GM23248 (cell line): ENCODE data around the gene CHST1. TPM values are rescaled to one million over a fixed set of nuclear protein-coding genes. Genes with fewer than 3 reads are reported as not detected.

Experiments
- DNase-seq: peaks from one replicate; pipeline ENCODE4 v3.0.0-alpha.2; 2015
- H2AFZ ChIP-seq: fragments of 200-600 bp; sonication (generic); 2 replicates; pipeline ENCODE4 v1.6.1; 2016; ENCODE audit warnings: antibody characterized with exemption
- H3F3A ChIP-seq: fragments of 200-600 bp; sonication (generic); 2 replicates; pipeline ENCODE4 v1.6.1; 2016; ENCODE audit warnings: mild to moderate bottlenecking, antibody characterized with exemption, mixed run types; ENCODE audit not compliant: insufficient read depth
- H3K27ac ChIP-seq: fragments of 200-600 bp; sonication (generic); 2 replicates; pipeline ENCODE4 v1.5.1; 2016; ENCODE audit warnings: mild to moderate bottlenecking
- H3K27me3 ChIP-seq: fragments of 200-600 bp; sonication (generic); replicated peaks from 2 replicates; pipeline ENCODE4 v1.6.1; 2016; ENCODE audit warnings: mild to moderate bottlenecking; ENCODE audit not compliant: insufficient read depth
- H3K36me3 ChIP-seq: fragments of 200-600 bp; sonication (generic); 2 replicates; pipeline ENCODE4 v1.6.1; 2016; ENCODE audit warnings: low read depth, mild to moderate bottlenecking
- H3K4me1 ChIP-seq: fragments of 200-600 bp; sonication (generic); 2 replicates; pipeline ENCODE4 v1.6.1; 2016; ENCODE audit warnings: mild to moderate bottlenecking; ENCODE audit not compliant: insufficient read depth
- H3K4me2 ChIP-seq: fragments of 200-600 bp; sonication (generic); one replicate; pipeline ENCODE4 v1.6.1; 2016; ENCODE audit warnings: mild to moderate bottlenecking; ENCODE audit not compliant: unreplicated experiment
- H3K4me3 ChIP-seq: fragments of 200-600 bp; sonication (generic); 2 replicates; pipeline ENCODE4 v1.5.1; 2016; ENCODE audit warnings: mild to moderate bottlenecking
- H3K79me2 ChIP-seq: fragments of 200-600 bp; sonication (generic); 2 replicates; pipeline ENCODE4 v1.6.1; 2016; ENCODE audit warnings: mild to moderate bottlenecking; ENCODE audit not compliant: insufficient read depth
- H3K9ac ChIP-seq: fragments of 200-600 bp; sonication (generic); 2 replicates; pipeline ENCODE4 v1.6.1; 2016; ENCODE audit warnings: mild to moderate bottlenecking
- H3K9me2 ChIP-seq: fragments of 200-600 bp; sonication (generic); 2 replicates; pipeline ENCODE4 v1.6.1; 2016; ENCODE audit warnings: mixed run types, mild to moderate bottlenecking, moderate library complexity; ENCODE audit not compliant: insufficient read depth
- H3K9me3 ChIP-seq: fragments of 200-600 bp; sonication (generic); one replicate; pipeline ENCODE4 v1.6.1; 2017; ENCODE audit warnings: low read depth
- H4K20me1 ChIP-seq: fragments of 200-600 bp; sonication (generic); 2 replicates; pipeline ENCODE4 v1.6.0; 2016; ENCODE audit not compliant: insufficient read depth
- EZH2 ChIP-seq: fragments of 200-600 bp; sonication (generic); IDR thresholded peaks from 2 replicates; pipeline ENCODE4 v1.6.1; 2018; ENCODE audit warnings: antibody characterized with exemption, mild to moderate bottlenecking; ENCODE audit not compliant: insufficient read depth, poor library complexity, severe bottlenecking
- EZH2phosphoT487 ChIP-seq: fragments of 200-600 bp; sonication (generic); IDR thresholded peaks from 2 replicates; pipeline ENCODE4 v1.6.1; 2018; ENCODE audit warnings: antibody characterized with exemption, moderate library complexity, mild to moderate bottlenecking, low read depth; ENCODE audit not compliant: insufficient read depth
- WGBS, 2 experiments: methylation state at CpG; one replicate each; pipeline ENCODE4 v1.1.6; 2015 to 2017; ENCODE audit warnings: low lambda C conversion rate in 2 of 2, low coverage in 1 of 2; ENCODE audit errors: missing lambda C conversion rate in 2 of 2; 5-methylcytosine and 5-hydroxymethylcytosine counted together
- in situ Hi-C: fragments of 300-500 bp; cut with MboI; formaldehyde crosslinking; loops from 2 replicates; pipeline ENCODE4 v1.15.0; 2020
- polyA plus RNA-seq: library from polyadenylated mRNA; unstranded; fragments of >200 nt; fragmentation: Nextera tagmentation; extraction: Ambion mirVana; gene quantifications from 2 replicates; pipeline ENCODE4 v1.2.1, GENCODE V29; 2016
- total RNA-seq: library from RNA; depleted of rRNA; stranded (reverse); fragments of >200 nt; shearing (Covaris generic); gene quantifications from 2 replicates; pipeline ENCODE4 v1.2.3, GENCODE V29; 2014

Gene CHST1
- total and polyA plus RNA-seq, 2 experiments from 2014 or later: 0.06 TPM; not detected in 1

- Histone ChIP-seq H3K4me1 (no peaks in the 10 kb centered on the region), H3K9ac (no peak overlapping the region), H3K36me3 (no peaks in the 10 kb centered on the region), H3K79me2 (no peaks in the 10 kb centered on the region), H3K4me3 (no peak overlapping the region), H3K9me3 (no peaks in the 10 kb centered on the region), H3K9me2 (no peaks in the 10 kb centered on the region), H3K27ac (no peak overlapping the region), H4K20me1 (no peaks in the 10 kb centered on the region), H3K4me2 (no peak overlapping the region), H3K27me3 (0 out of 2 replicates have a peak, but pooled peaks cover 4% of the 10 kb centered on the region), H2AFZ (no peak overlapping the region), H3F3A (no peaks in the 10 kb centered on the region)
- 22 to 24% methylated on average over 9 of the region's 9 CpGs for WGBS, 2 experiments
- in situ Hi-C loops: no loop called here
- DNase-seq: no peak
- no peak for TF ChIP-seq EZH2phosphoT487
- no peak for TF ChIP-seq EZH2
Measured at GRCh38 chr11:45617871-45618601, 47.4 kb downstream of the CHST1 start.

GRCh38 chr11:45616802-45617549, 48.4 kb downstream of the CHST1 start:
- Histone ChIP-seq H3K4me2 (no peak overlapping the region), H3K27me3 (0 out of 2 replicates have a peak, but pooled peaks cover 4% of the 10 kb centered on the region), H3K9me3 (no peaks in the 10 kb centered on the region), H3K9ac (no peak overlapping the region), H2AFZ (no peak overlapping the region), H3K4me3 (no peak overlapping the region), H3F3A (no peaks in the 10 kb centered on the region), H3K9me2 (no peaks in the 10 kb centered on the region), H3K79me2 (no peaks in the 10 kb centered on the region), H3K27ac (no peak overlapping the region), H3K4me1 (no peaks in the 10 kb centered on the region), H4K20me1 (no peaks in the 10 kb centered on the region), H3K36me3 (no peaks in the 10 kb centered on the region)
- no peak for TF ChIP-seq EZH2
- TF ChIP-seq EZH2phosphoT487: no peak
- 44 to 47% methylated on average over 7 to 8 of the region's 8 CpGs for WGBS, 2 experiments
- in situ Hi-C loops: no loop called here
- no peak for DNase-seq

GRCh38 chr11:45615182-45615792, 50.1 kb downstream of the CHST1 start:
- no peak overlapping the region for H3K4me2 ChIP-seq
- TF ChIP-seq EZH2phosphoT487 (no peak), EZH2 (no peak)

GRCh38 chr11:45614196-45614828, 51.1 kb downstream of the CHST1 start:
- in situ Hi-C loops: no loop called here
- Histone ChIP-seq H3K9me3 (no peaks in the 10 kb centered on the region), H3K9me2 (no peaks in the 10 kb centered on the region), H3K4me1 (no peaks in the 10 kb centered on the region), H3K79me2 (no peaks in the 10 kb centered on the region), H3K27ac (no peak overlapping the region), H3K9ac (no peak overlapping the region), H3K27me3 (0 out of 2 replicates have a peak, but pooled peaks cover 12% of the 10 kb centered on the region), H3K36me3 (no peaks in the 10 kb centered on the region), H3K4me3 (no peak overlapping the region), H3F3A (no peaks in the 10 kb centered on the region), H4K20me1 (no peaks in the 10 kb centered on the region), H2AFZ (no peak overlapping the region), H3K4me2 (no peak overlapping the region)
- WGBS, 2 experiments: 11 to 14% methylated on average over 6 of the region's 6 CpGs
- DNase-seq: no peak
- TF ChIP-seq EZH2phosphoT487: no peak
- TF ChIP-seq EZH2: no peak

More at GRCh38 chr11:45615182-45615792, 50.1 kb downstream of the CHST1 start:
- no peaks in the 10 kb centered on the region for H3F3A ChIP-seq
- no peak overlapping the region for H3K27ac ChIP-seq
- in situ Hi-C loops: no loop called here
- no peaks in the 10 kb centered on the region for H3K36me3 ChIP-seq
- 35 to 37% methylated on average over 4 of the region's 4 CpGs for WGBS, 2 experiments
- H3K9me3 ChIP-seq: no peaks in the 10 kb centered on the region
- no peak overlapping the region for H3K9ac ChIP-seq
- no peak overlapping the region for H2AFZ ChIP-seq
- no peaks in the 10 kb centered on the region for H3K9me2 ChIP-seq
- H3K4me3 ChIP-seq: no peak overlapping the region
- H4K20me1 ChIP-seq: no peaks in the 10 kb centered on the region
- no peaks in the 10 kb centered on the region for H3K79me2 ChIP-seq
- no peaks in the 10 kb centered on the region for H3K4me1 ChIP-seq
- no peak for DNase-seq
- 0 out of 2 replicates have a peak, but pooled peaks cover 12% of the 10 kb centered on the region for H3K27me3 ChIP-seq
